GM23338 (cell line): ENCODE results near the gene TRIM25. TPM values are rescaled to one million over a fixed set of nuclear protein-coding genes. Genes with fewer than 3 reads are reported as not detected.

Experiments used
- ATAC-seq: fragments of 200-7000 bp; cut with Tn5 transposase; 3 replicates; pipeline ENCODE4 v1.9.1; 2020
- DNase-seq: peaks from one replicate; pipeline ENCODE4 v3.0.0-alpha.2; 2015; ENCODE audit warnings: low spot score
- H2AFZ ChIP-seq: fragments of 200-600 bp; sonication (generic); 2 replicates; pipeline ENCODE4 v1.8.0; 2016; ENCODE audit warnings: antibody characterized with exemption, mild to moderate bottlenecking, moderate library complexity
- H3F3A ChIP-seq: fragments of 200-600 bp; sonication (generic); replicated peaks from 2 replicates; pipeline ENCODE4 v1.8.0; 2017; ENCODE audit warnings: antibody characterized with exemption, mixed run types, low read depth
- H3K27ac ChIP-seq: fragments of 200-600 bp; sonication (generic); 2 replicates; pipeline ENCODE4 v1.6.1; 2016; ENCODE audit warnings: low read depth
- H3K27me3 ChIP-seq: fragments of 200-600 bp; sonication (generic); 2 replicates; pipeline ENCODE4 v1.8.0; 2016; ENCODE audit warnings: mild to moderate bottlenecking, mixed run types, moderate library complexity; ENCODE audit not compliant: insufficient read depth
- H3K36me3 ChIP-seq: fragments of 200-600 bp; sonication (generic); 2 replicates; pipeline ENCODE4 v1.8.0; 2016; ENCODE audit warnings: mild to moderate bottlenecking; ENCODE audit not compliant: insufficient read depth
- H3K4me1 ChIP-seq: fragments of 200-600 bp; sonication (generic); 2 replicates; pipeline ENCODE4 v1.8.0; 2016; ENCODE audit warnings: mild to moderate bottlenecking, moderate library complexity; ENCODE audit not compliant: insufficient read depth
- H3K4me2 ChIP-seq: fragments of 200-600 bp; sonication (generic); 2 replicates; pipeline ENCODE4 v1.7.1; 2017; ENCODE audit warnings: mixed run types
- H3K4me3 ChIP-seq: fragments of 200-600 bp; sonication (generic); 2 replicates; pipeline ENCODE4 v1.6.1; 2016; ENCODE audit warnings: mixed run types
- H3K79me2 ChIP-seq: fragments of 200-600 bp; sonication (generic); replicated peaks from 2 replicates; pipeline ENCODE4 v1.8.0; 2017; ENCODE audit warnings: mild to moderate bottlenecking; ENCODE audit not compliant: insufficient read depth
- H3K9me2 ChIP-seq: fragments of 200-600 bp; sonication (generic); 2 replicates; pipeline ENCODE4 v1.8.0; 2017; ENCODE audit not compliant: insufficient read depth
- H4K20me1 ChIP-seq: fragments of 200-600 bp; sonication (generic); replicated peaks from 2 replicates; pipeline ENCODE4 v1.8.0; 2017; ENCODE audit warnings: mild to moderate bottlenecking; ENCODE audit not compliant: insufficient read depth
- H3K27ac Mint-ChIP-seq: 2 replicates; pipeline ENCODE4 v1.8.0; 2020; ENCODE audit warnings: inconsistent platforms, mild to moderate bottlenecking, moderate library complexity, mixed read lengths
- H3K27me3 Mint-ChIP-seq: 3 replicates; pipeline ENCODE4 v1.8.0; 2022; ENCODE audit warnings: low read depth, mild to moderate bottlenecking, moderate library complexity, mixed read lengths, inconsistent platforms; ENCODE audit not compliant: insufficient read depth, poor library complexity
- H3K36me3 Mint-ChIP-seq: 3 replicates; pipeline ENCODE4 v1.8.0; 2021; ENCODE audit warnings: low read depth, mild to moderate bottlenecking, inconsistent platforms, moderate library complexity, mixed read lengths
- H3K4me1 Mint-ChIP-seq: 3 replicates; pipeline ENCODE4 v1.8.0; 2020; ENCODE audit warnings: mild to moderate bottlenecking, inconsistent platforms, mixed read lengths
- H3K4me3 Mint-ChIP-seq: 3 replicates; pipeline ENCODE4 v1.8.0; 2021; ENCODE audit warnings: moderate library complexity, mild to moderate bottlenecking, inconsistent platforms, mixed read lengths
- H3K9me3 Mint-ChIP-seq: 3 replicates; pipeline ENCODE4 v1.8.0; 2020; ENCODE audit warnings: moderate library complexity, mild to moderate bottlenecking, inconsistent platforms, mixed read lengths
- ETS1 ChIP-seq: IDR thresholded peaks from 2 replicates; pipeline ENCODE4 v1.6.1; 2016; ENCODE audit warnings: antibody characterized with exemption
- EZH2 ChIP-seq: fragments of 200-600 bp; sonication (generic); IDR thresholded peaks from one replicate; pipeline ENCODE4 v1.8.0; 2017; ENCODE audit warnings: antibody characterized with exemption, mild to moderate bottlenecking, low read depth; ENCODE audit not compliant: unreplicated experiment
- EZH2phosphoT487 ChIP-seq: fragments of 200-600 bp; sonication (generic); IDR thresholded peaks from one replicate; pipeline ENCODE4 v1.8.1; 2018; ENCODE audit warnings: antibody characterized with exemption; ENCODE audit not compliant: unreplicated experiment
- JUNB ChIP-seq: IDR thresholded peaks from one replicate; pipeline ENCODE4 v1.6.1; 2016; ENCODE audit warnings: antibody characterized with exemption; ENCODE audit not compliant: unreplicated experiment
- NANOG ChIP-seq: IDR thresholded peaks from 2 replicates; pipeline ENCODE4 v1.6.1; 2016; ENCODE audit warnings: antibody characterized with exemption, borderline replicate concordance
- POLR2AphosphoS5 ChIP-seq: IDR thresholded peaks from 2 replicates; pipeline ENCODE4 v1.6.1; 2016; ENCODE audit warnings: antibody characterized with exemption, low read depth
- STAT1 ChIP-seq: IDR thresholded peaks from one replicate; pipeline ENCODE4 v1.6.1; 2016; ENCODE audit warnings: antibody characterized with exemption; ENCODE audit not compliant: unreplicated experiment
- ZNF114 ChIP-seq: fragments of 250-450 bp; sonication (Bioruptor Pico); IDR thresholded peaks from 2 replicates; pipeline ENCODE4 v1.5.0; 2020; ENCODE audit warnings: mild to moderate bottlenecking, moderate library complexity
- ZNF331 ChIP-seq: fragments of 250-450 bp; sonication (Bioruptor Pico); IDR thresholded peaks from 2 replicates; pipeline ENCODE4 v1.5.0; 2020; ENCODE audit warnings: low read depth, mild to moderate bottlenecking, moderate library complexity
- ZNF462 ChIP-seq: fragments of 250-450 bp; sonication (Bioruptor Pico); IDR thresholded peaks from 2 replicates; pipeline ENCODE4 v1.5.0; 2020; ENCODE audit warnings: mild to moderate bottlenecking, moderate library complexity
- polyA plus RNA-seq: library from polyadenylated mRNA; unstranded; fragments of >200 nt; fragmentation: Nextera tagmentation; extraction: Ambion mirVana; gene quantifications from 2 replicates; pipeline ENCODE4 v1.2.1, GENCODE V29; 2016
- total RNA-seq: library from RNA; depleted of rRNA; stranded (reverse); fragments of >200 nt; shearing (Covaris generic); gene quantifications from 2 replicates; pipeline ENCODE4 v1.2.3, GENCODE V29; 2014
- TF ChIP-seq, protein P1 (sequence below), 2 experiments: fragments of 200-600 bp in 1 of 2; sonication (generic) in 1 of 2; conservative IDR thresholded peaks; 2 replicates each; pipeline versions ENCODE4 v1.5.1 to v1.6.1; 2016 to 2017; ENCODE audit warnings: antibody characterized with exemption in 2 of 2, low read depth in 2 of 2, mild to moderate bottlenecking in 2 of 2, moderate library complexity in 1 of 2

TRIM25 gene
- total and polyA plus RNA-seq, 2 experiments from 2014 or later, result 19.6 to 36.2 TPM

- ATAC-seq (peak; percentile 79), DNase-seq (no peak)
- H3K9me3 Mint-ChIP-seq, result no peaks in the 10 kb centered on the region
- no peaks in the 10 kb centered on the region for H4K20me1 ChIP-seq
- no peak overlapping the region for H3K4me3 Mint-ChIP-seq
- TF ChIP-seq, protein P1, sequence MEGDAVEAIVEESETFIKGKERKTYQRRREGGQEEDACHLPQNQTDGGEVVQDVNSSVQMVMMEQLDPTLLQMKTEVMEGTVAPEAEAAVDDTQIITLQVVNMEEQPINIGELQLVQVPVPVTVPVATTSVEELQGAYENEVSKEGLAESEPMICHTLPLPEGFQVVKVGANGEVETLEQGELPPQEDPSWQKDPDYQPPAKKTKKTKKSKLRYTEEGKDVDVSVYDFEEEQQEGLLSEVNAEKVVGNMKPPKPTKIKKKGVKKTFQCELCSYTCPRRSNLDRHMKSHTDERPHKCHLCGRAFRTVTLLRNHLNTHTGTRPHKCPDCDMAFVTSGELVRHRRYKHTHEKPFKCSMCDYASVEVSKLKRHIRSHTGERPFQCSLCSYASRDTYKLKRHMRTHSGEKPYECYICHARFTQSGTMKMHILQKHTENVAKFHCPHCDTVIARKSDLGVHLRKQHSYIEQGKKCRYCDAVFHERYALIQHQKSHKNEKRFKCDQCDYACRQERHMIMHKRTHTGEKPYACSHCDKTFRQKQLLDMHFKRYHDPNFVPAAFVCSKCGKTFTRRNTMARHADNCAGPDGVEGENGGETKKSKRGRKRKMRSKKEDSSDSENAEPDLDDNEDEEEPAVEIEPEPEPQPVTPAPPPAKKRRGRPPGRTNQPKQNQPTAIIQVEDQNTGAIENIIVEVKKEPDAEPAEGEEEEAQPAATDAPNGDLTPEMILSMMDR (conservative IDR thresholded peaks at IDR 0.05; ENCODE audit: low read depth in 2 of 2), result peak; percentile 29 to 63; a peak in 3 of 4 replicates
- no peak for TF ChIP-seq JUNB
- no peak overlapping the region for H3K4me2 ChIP-seq
- no peak overlapping the region for H3K4me3 ChIP-seq
- no peaks in the 10 kb centered on the region for H3F3A ChIP-seq
- no peaks in the 10 kb centered on the region for H3K9me2 ChIP-seq
- no peak overlapping the region for H3K27ac Mint-ChIP-seq
- H3K27me3 ChIP-seq, result no peaks in the 10 kb centered on the region
- H3K4me1 ChIP-seq, result no peaks in the 10 kb centered on the region
- H3K27ac ChIP-seq, result no peak overlapping the region
- no peaks in the 10 kb centered on the region for H3K36me3 ChIP-seq
- no peaks in the 10 kb centered on the region for H3K4me1 Mint-ChIP-seq
- no peaks in the 10 kb centered on the region for H3K79me2 ChIP-seq
- 0 out of 3 replicates have a peak, but pooled peaks cover 3% of the 10 kb centered on the region for H3K36me3 Mint-ChIP-seq
- H3K27me3 Mint-ChIP-seq, result no peaks in the 10 kb centered on the region
- H2AFZ ChIP-seq, result no peak overlapping the region
Measured at GRCh38 chr17:56866496-56866895, 47.4 kb downstream of the TRIM25 start.

DNA sequence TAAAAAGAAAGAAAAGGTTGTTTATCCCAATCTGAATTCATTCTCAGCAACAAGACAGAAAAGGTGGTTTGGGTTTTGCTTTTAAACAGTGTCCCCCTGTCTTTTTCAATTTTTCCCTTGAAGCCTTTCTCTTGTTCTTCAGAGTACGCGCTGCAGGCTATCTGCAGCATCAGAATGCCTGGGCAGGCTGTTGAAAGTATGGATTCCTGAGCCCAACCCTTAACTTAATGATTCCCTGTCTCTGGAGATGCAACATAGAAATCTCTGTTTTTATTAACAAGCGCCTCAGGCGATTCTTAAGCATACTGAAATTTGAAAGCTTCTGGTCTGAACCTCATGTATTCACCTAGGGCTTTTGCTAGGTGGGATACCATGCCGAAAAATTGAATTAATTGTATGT, 47.8 kb downstream of the TRIM25 start:
- H3K27ac Mint-ChIP-seq, result no peak overlapping the region
- Histone ChIP-seq H3K4me1 (no peaks in the 10 kb centered on the region), H4K20me1 (no peaks in the 10 kb centered on the region), H3K27ac (no peak overlapping the region), H3K36me3 (no peaks in the 10 kb centered on the region), H3K79me2 (no peaks in the 10 kb centered on the region), H3K9me2 (no peaks in the 10 kb centered on the region), H3F3A (no peaks in the 10 kb centered on the region), H3K27me3 (no peaks in the 10 kb centered on the region), H2AFZ (no peak overlapping the region), H3K4me2 (no peak overlapping the region), H3K4me3 (no peak overlapping the region)
- 0 out of 3 replicates have a peak, but pooled peaks cover 3% of the 10 kb centered on the region for H3K36me3 Mint-ChIP-seq
- H3K4me3 Mint-ChIP-seq, result no peak overlapping the region
- no peaks in the 10 kb centered on the region for H3K27me3 Mint-ChIP-seq
- H3K4me1 Mint-ChIP-seq, result no peaks in the 10 kb centered on the region; the same call in 2 of the 3 replicates
- no peak for DNase-seq
- no peaks in the 10 kb centered on the region for H3K9me3 Mint-ChIP-seq
- ATAC-seq, result no peak
- TF ChIP-seq POLR2AphosphoS5 (no peak), JUNB (no peak), ZNF331 (CRISPR knock-in tag) (no peak), ZNF462 (CRISPR knock-in tag) (no peak), EZH2phosphoT487 (no peak), ZNF114 (no peak), EZH2 (no peak), STAT1 (no peak), NANOG (no peak), ETS1 (no peak)
